HG02870 (cell line): ENCODE measurements around the gene GPC5.

Experiments
- ATAC-seq: cut with Tn5 transposase; IDR thresholded peaks from one replicate; pipeline ENCODE4 v1.9.1; 2021; ENCODE audit warnings: mild to moderate bottlenecking, moderate library complexity; ENCODE audit not compliant: unreplicated experiment

GPC5 gene

DNA sequence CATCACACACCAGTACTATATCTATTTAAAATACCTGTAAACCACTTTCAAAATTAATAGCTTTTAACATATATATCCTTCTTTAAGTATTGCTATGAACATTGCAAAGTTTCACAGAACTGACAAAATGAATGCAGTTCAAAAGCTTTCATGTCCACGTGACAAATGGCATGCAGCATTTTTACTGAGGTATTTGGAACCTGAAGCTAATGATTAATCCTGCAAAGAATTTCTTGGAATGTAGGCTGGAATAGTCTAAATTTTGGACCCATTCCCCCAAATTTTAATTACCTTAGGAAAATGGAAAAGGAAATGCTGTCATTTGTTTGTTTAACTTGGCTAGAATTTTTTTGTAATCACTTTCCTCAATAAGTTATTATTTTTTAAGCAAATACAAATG is 1404.4 kb downstream of the GPC5 start:
- no peak for ATAC-seq

DNA sequence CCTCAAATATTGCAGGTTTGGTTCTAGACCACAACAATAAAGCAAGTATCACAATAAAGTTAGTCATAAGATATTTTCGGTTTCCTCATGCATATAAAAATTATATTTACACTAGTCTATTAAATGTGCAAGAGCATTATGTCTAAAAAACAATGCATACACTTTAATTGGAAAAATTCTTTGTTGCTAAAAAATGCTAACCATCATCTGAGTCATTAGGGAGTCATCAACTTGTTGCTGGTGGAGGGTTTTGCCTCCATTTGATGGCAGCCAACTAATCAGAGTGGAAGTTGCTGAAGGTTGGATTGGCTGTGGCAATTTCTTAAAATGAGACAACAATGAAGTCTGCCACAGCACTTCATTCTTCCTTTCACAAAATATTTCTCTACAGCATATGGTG is 1405.9 kb downstream of the GPC5 start:
- ATAC-seq = no peak

DNA sequence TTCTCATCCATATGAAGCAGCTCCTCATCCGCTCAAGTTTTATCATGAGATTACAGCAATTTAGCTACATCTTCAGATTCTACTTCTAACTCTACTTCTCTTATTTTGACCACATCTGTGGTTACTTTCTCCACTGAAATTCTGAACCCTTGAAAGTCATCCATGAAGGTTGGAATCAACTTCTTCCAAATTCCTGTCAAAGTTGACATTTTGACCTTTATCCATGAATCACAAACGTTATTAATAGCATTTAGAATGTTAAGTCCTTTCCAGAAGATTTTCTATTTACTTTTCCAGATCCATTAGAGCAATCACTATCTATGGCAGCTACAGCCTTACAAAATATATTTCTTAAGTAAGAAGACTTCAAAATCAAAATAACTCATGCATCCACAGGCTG is 1406.5 kb downstream of the GPC5 start:
- no peak for ATAC-seq

DNA sequence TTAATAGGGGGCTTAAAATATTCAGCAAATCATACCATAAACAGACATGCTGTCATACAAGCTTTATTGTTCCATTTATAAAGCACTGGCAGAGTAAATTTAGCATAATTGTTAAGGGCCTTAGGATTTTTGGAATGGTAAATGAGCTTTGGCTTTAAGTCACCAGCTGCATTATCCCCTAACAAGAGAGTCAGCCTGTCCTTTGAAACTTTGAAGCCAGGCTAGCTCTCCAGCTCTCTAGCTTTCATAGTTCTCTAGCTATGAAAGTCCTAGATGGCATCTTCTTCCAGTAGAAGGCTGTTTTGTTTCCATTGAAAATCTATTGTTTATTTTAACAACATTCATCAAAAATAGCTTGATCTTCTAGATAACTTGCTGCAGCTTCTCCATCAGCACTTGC is 1407.3 kb downstream of the GPC5 start:
- ATAC-seq = no peak

DNA sequence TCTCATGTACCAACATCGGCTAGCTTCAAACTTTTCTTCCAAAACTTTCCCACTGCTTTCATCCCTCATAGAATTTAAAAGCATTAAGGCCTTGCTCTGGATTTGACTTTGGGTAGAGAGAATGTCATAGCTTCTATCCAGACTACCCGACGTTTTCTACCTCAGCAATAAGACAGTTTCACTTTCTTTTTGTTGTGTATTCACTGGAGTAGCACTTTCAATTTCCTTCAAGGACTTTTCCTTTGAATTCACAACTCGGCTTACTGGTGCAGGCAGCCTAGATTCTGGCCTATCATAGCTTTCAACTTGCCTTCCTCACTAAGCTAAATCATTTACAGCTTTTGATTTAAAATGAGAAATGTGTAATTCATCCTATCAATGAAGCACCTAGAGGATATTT is 1407.8 kb downstream of the GPC5 start:
- no peak for ATAC-seq

DNA sequence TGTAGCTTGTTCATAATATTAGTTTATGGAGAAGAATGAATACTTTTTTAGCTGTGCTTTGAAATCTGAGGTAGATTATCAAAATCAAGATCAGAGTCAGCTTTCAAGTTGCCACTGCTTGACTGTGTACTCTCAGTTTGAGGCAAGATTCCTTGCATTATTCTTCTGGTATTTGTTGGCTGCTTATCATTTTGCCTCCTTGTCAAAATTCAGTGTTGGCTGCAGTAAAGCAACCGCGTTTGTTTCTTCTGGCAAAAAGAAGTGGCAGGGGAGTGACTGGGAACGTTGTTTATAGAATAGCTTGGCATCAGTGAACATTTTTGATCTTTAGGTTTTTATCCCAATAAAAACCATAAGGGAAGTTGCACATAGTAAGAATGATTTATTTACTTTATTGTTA is 1408.9 kb downstream of the GPC5 start:
- no peak for ATAC-seq

DNA sequence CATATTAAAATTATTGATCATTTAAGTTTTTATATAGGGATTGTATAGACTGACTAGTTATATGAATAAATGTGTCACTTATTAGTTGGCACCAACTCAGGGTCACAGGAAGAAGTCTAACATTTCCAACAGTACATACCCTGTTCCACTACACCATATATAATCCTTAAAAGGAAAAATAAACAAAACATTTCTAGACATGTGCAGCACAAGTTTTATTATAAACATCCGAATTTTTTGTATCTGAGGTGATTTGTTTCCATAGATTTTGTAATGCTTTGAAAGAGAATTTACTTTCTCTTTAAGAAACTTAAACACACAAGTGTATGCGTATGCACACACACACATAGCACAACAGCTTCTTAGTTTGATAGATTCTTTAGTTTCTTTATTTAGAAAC is 1409.5 kb downstream of the GPC5 start:
- no peak for ATAC-seq

DNA sequence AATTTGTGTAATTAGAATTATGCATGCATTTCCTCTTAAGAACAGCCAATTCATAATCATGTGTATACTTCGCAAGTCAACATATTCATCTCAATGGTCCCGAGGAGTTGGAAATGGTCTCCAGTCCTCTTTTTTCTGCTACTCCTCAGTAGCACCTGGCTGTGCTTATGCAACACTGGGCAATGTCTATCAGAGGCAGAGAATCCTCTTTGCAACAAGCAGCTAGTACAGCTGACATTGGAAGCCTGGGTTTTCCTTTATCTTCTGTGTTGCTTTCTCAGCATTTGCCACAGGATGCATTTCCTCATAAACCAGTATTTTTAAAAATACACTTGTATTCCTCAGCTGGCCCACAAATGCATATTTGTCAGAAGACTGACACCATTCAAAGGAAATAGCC is 1422.9 kb downstream of the GPC5 start:
- no peak for ATAC-seq

DNA sequence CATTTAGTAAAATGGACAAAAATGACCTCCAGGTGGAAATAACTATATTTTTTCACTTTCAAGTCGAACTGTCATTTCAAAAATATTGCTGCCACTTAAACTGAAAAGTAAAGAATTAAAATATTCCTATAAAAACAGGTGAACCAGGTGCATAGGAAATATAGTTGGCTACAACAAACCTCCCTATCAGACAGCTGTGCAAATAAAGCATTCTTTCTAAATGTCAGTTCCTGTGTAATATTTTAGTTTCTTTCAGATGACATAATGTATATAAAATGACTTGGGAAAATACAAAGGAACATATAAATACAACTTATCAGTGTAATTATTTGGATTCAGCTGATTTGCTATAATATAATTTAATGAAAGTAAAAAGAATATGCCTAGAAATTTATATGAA is 1424.6 kb downstream of the GPC5 start:
- no peak for ATAC-seq

DNA sequence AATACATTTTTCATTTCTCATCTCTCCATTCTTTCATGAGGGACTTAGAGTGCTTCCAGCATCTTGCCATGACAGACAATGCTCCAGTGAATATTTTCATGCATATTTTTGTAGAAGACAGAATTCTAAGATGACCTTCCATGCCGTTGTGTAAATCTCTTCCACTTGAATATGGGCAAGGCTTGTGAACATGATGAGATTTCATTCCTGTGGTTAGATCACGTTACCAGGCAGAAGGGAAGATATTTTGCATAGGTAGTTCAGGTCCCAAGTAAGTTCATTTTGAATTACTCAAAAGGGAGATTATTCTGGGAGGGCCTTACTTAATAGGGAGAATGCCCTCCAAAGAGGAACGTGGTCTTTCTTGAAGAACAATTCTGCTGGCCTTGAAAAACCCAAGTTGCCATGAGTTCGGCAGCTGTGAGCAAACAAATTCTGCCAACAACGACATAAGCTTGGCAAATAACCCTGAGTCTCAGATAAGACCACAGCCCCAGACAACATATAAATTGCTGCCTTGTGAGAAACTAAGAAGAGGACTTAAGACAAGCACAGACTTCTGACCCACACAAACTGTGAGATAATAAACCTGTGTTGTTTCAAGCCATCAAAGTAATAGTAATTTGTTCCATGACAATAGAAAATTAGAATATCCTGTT is 1427.6 kb downstream of the GPC5 start:
- ATAC-seq = no peak

DNA sequence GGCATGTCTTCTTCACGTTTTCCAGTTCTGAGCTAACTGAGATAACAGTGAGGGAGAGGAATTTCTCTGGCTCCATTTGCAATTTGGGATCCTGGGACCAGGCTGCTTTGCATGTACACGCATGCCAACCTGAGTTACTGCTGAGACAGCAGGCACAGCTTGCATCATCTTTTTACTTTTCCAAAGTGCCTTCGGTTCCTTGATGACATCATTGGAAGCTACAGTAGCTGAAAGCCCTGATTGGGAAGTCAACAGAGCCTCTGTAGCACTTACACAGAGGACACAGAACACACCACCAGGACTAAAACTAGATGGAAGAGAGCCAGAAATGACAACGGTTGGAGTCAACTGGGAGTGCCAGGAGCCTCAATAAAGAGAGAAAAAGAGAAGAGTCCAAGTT is 1429.1 kb downstream of the GPC5 start:
- no peak for ATAC-seq

DNA sequence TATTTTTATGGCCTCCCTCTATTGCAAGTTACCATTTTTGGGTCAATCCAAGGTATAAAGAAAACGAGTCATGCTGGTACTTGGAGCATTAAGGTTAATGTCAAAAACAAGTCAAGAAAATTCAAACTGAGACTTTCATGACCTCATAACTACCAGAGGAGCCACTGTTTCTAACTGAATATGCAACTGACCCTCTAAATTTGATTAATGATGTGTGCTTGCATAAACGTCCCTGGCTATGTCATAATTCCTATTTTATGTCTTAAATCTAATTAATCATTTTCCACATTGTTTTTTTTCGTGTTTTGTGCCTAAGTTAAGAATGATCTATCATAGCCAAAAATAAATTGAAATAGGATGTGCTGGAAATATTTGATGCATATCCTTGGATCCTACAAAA is 1431.5 kb downstream of the GPC5 start:
- ATAC-seq = no peak

DNA sequence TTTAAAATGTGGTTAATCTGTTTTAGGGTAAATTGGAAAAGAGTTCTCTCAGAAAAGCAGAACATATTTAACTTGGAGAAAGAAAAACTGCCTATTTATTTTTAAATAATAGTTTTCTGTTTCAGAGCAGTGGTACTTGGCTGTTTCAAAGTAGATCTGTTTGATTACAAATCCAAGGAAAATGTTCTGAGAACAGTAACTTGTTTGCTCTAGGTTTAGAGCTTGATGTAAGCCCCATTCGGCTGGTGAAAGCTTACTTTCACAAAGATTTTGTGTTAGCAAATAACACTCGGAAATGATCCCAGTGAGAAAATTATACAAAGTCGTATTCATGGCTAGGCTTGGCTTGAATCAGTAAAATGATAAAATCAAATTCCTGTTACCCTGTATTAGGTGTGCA is 1432.4 kb downstream of the GPC5 start:
- ATAC-seq = no peak

DNA sequence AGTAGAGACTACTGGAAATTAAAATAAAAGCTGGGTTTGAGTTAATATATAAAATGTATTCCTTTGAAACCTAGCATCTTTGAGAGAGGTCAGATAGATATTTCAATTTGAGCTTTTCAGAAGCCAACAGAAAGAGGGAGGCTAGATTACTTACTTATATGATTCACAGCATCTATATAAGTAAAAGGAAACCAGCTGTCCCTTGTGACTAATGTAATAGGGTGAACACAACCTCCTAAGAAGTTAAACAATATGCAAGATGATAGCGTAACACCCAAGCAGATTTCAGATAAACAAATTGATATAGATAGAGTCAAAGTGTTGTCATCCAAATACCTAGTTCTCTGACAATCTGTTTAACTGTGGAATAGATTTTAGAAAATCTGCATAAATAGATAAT is 1434.7 kb downstream of the GPC5 start:
- ATAC-seq = no peak

DNA sequence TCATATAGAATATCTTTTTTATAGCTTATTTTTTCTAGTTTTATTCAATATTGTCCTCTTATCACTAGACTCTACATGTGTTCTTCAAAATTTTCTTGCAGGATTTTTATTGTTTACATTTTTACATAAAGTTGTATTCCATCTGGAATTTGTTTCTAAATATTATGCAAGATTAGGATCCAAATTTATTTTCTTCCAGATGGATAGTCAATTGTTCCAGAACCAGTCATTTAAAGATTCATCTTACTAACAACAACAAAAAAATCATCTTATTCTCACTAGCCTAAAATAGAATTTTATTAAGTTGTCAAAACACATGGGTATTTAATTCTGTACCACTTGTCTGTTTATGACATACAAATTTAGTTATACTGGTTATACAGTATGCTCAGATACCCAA is 1437.8 kb downstream of the GPC5 start:
- ATAC-seq = no peak

DNA sequence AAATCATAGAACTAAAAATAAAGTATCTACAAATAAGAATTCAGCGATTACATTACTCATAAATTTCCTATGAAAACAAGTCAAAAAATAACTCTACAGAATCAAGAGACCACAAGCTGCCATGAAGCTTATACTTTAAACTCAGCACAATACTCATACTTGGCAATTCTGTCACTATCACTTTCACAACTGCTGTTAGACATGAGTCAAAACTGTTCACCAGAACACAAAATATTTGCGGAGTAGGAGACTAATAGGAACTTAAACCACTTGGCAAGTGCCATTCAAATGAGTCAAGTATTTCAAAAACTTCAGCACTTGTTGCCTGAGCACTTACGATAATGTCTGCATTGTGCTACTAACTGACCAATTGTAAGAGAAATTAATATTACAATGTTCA is 1440.4 kb downstream of the GPC5 start:
- no peak for ATAC-seq

DNA sequence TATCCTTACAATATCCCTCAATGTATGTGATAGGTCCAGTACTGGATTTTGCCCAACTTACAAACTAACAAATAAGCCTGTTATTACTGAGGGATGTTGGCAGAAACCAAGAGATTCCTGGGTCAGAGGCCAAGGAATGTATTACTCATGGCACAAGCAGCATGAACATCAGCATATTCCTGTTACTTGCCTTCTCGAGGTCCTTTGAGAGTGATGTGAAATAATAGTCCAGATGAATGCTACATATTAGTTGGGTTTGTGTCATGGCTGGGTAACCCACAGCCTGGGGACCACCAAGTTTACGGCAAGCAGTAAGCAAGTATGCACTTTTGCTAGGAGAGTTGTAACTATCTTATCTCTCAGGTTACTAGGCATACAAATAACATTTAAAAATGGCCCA is 1443.7 kb downstream of the GPC5 start:
- no peak for ATAC-seq

DNA sequence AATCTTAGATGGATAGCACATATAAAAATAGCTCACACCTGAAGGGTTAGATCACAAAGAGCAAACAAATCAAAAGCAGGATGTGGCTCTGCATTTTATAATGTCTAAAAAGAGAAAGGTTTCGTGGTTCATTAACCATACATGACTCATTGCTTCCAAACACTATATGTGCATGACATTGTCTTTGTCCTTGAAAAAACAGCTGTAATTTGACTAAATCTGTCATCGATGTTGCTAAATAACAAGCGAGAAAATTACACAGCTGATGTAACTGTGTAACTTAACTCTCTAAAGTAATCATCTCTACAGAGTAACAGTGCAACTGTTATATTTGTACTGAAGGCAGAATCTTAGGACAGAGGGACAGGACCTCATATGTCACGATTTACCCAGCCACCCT is 1445.1 kb downstream of the GPC5 start:
- ATAC-seq = no peak

DNA sequence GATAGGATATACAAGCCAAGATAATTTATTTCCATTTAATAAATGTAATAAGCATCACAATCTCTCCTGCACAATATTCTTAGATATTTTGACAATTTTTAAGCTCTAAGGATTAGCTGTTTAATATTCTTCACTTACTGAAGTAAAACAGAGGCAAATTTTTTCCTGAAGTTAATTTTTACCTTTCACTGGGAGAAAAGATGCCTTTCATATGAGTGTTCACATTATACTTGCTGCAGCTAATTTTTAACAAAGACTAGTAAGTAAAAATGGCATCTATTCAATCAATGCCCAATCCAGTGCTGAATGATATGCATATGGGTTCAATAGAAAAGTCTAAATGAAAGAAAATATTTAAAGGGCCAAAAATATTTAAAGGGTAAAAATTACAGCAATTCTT is 1451.0 kb downstream of the GPC5 start:
- ATAC-seq = no peak

DNA sequence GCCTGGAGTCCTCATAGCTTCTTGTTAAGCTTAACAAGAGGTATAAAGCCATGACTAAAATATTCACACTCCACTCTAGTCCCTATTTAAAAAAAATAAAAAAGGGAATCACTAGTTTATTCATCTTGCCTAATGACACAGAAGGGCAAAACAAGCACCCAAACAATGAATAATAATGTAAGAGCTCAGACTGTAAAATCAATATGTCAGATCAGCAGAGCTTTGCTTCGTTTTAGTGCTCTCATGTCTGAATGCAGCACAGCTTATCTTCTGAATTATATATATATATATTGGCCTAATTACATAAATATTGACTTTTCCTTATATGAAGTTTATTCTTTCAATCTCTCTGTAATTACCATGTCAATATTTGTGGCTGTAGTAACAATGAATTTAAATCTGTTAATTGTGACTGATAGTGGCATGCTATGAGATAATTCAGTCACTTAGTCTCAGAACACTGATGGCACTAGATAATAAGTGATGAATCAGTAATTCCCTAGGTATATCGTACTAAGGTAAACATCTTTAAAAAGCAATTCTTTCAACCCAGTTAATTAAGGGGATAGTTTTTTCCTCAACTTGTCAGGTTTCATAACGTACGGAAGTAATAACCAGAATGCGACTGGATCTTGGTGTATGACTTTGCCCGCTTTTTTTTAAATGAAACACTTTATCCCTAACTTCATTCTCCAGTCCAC is 1466.3 kb downstream of the GPC5 start:
- no peak for ATAC-seq

DNA sequence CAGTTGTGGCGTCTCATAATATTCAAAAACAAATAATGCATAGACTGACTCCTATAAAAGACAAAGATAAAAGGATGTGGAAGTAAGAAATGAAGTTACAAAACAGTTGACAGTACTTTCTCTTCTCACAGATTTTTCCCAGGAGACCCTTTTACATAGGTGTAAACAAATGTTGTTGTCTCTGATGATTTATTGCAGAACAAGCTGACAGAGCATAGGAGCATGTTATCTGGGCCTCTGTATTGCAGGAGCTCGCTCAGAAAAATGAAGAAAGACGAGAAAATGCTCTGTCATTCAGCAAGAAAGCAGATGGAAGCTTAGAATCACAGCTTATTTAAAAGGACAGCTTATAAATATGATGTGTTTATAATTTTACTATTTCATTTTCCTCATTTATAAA is 1474.6 kb downstream of the GPC5 start:
- no peak for ATAC-seq

DNA sequence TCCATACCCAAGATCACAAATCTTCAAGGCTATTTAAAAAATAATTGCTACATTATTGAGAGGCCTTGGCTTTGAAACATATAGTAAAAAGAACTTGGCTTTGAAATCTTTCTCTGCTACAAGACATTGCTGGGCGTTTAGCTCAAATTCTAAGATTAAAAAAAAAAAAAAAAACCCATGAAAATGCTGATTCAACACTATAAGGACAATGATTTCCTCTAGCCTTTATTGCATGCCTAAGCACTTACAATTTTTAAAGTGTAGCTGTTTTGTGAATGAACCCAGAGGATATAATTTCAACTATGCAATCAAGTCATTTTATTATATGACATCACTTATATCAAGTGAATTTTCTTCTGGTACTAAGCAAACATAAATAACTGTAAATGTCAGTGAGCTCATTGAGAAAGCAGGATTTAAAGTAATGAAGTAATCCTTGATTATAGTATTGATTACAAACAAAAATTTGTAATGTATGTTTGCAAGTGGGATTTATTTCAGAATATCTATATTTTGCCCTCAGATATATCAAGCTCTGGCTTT is 1488.2 kb downstream of the GPC5 start:
- ATAC-seq = no peak

DNA sequence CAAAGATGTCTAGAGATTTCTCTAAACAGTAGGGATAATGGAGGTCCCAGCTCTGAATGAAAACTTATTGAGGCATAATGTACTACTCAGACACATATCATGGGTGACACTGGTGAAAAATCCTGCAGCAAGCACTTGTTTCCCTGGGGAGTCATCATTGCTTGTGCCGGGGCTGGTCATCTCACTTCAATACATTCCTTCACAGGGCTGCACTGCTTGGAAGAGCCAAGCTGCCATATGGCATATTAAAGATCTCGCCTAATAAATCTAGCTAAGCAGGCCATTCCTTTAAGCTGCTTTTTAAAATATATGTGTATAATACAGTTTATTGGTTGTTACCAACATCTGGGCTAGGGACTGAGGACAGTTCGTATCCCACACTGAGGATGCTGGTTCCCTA is 1496.0 kb downstream of the GPC5 start:
- ATAC-seq = no peak
